Retina (tissue), 1 donor: ENCODE data around the gene KRCC1.
"Not testable (repeated sequence)": the region's sequence is repeated elsewhere in the genome, so short reads cannot be mapped to it uniquely, and the experiment has no call there.

Source experiments
- DNase-seq: peaks from one replicate; pipeline ENCODE4 v3.0.0-alpha.2; 2016

The KRCC1 gene

DNA sequence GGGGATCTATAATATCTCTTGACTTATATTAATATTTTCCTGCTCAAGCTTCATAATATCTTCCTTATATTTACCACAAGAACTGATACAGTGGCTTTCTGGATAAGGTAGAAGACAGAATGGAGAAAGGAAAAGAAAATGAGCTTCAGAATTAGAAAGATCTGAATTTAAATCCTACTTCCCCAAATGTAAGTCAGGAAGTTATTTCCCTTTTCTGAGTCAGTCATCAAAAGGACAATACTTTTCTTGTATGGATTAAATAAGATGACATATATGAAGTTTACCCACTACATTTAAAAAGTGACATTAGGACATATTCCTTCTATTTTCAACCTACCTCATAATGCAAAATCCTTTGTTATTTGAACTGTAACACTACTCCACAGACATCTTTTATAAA is 19.0 kb downstream of the KRCC1 start:
- no peak for DNase-seq

DNA sequence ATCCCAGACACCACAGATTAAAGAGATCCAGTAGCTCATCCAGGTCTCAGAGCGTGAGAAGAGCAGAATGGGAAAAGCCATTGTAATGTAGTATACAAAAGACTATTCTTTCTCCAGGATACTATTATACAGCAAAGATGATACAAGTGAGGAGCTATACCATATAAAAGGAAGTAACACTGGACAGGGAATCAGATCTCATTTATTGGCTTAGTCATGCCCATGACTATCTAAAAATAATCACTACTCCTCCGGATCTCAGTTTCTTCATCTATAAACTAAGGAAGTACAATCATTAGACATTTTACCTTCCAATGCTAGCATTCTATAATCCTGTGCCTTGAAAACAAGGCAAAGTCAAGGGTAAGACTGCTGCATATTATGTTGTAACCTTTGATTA is 19.4 kb downstream of the KRCC1 start:
- DNase-seq, result no peak

DNA sequence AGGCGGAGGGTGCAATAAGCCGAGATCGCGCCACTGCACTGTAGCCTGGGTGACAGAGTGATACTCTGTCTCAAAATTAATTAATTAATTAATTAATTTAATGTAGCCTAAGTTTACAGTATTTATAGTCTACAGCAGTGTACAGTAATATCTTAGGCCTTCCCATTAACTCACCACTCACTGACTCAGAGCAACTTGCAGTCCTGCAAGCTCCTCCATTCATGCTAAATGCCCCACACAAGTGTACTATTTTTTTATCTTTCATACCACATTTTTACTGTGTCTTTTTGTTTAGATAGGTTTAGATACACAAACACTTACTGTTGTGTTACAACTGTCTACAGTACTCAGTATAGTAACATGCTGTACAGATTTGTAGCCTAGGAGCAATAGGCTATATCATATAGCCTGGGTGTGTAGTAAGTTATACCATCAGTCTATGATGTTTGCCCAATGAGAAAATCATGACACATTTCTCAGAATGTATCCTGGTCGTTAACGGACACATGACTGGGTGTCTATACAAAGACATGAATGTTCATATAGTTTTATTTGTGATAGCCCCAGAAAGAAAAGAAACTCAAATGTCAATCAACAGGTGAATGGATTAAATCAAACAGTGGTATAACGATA is 23.4 kb downstream of the KRCC1 start:
- DNase-seq, result no peak

DNA sequence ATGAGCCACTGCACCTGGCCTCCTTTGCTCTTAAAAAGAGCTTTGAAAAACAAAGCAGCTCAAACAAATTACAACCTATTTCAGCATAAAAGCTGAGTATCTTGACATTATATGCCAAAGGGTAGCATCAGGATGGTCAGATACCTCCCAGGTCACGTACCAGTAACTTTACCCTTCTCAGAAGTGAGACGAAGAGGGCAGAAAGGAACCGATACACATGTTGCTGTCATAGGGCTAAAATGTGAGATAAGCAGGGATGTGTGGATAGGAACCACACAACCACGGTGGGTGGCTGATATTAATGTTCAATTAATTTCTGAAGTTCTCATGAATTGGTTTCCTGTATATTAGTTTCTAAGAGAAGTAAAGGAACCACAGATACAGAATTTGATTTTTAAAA is 26.7 kb downstream of the KRCC1 start:
- DNase-seq, result no peak

DNA sequence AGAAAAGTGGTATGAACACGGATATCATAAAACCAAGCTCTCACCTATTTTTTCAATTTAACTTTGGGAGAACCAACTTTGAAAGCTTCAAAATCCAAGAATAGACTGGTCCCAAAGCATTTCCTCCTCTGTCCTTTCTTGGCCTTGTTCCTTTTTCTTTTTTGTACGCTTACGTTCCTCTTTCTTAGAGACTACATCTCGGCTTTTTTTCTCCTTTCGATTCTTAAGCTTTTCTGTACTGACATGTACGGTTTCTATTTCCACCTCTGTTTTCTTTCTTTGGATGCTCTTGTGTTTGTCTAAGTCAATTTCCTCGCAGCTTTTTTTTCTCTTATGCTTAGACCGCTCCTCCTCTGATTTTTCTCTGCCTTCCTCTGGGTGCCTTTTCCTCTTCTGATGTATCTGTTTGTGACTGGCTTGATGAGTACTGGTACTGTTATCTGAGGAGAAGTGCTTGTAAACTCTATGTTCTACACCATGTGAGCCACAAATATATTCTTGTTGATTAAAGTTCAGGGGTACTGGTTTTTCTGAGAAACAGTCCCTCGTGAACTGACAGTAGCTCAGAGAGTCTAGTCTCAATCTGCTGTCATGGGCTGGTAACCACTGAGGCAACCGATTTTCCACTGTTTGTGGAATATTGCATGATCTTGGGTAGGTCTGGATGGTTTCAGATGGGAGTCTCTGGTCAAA is 27.7 kb downstream of the KRCC1 start:
- DNase-seq, result no peak

DNA sequence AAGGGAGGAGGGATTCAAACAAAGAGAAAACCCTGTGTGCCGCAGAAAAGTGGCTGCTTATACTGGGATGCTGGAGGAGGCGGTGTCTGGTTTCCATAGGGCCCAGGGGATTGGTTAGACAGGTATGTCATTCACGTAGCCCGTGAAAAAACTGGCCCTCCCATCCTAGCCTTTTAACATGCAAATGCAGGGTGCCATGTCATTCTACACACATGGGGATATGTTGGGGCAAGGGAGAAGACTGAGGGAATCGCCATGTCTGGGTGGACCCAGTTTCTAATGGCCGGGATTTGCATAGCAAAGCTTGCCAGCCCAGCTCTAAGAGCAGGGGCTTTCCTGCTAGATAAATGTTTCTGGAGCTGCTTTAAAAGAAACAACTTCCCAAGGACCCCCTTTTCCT is 31.1 kb downstream of the KRCC1 start:
- DNase-seq, result no peak

DNA sequence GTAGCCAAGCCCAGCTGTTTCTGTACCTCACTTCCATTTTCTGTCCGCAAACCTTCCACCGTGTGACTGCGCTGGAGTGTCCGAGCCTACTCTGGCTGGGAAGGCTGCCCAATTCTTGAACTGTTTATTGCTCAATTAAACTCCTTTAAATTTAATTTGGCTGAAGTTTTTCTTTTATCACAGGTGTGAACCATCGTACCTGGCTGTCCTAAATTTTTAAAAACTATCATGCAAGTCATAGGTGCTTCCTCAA is 33.0 kb downstream of the KRCC1 start:
- no peak for DNase-seq

DNA sequence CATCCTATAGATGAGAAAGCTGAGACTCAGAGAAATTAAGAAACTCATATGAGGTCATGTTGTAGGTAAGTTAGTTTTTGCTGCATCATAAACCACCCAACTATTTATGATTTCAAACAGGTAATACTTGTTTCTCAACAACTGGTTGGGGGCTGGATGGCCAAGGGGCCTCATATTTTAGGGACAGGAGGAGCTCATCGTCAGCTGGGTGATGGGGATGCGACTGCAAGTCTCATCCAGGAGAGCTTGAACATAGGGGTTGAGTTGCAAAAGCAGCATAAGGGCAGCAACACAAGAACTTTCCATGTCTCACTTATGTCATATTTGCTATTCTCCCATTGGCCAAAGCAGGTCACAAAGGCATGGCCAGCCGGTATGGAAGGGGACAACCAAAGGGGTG is 35.6 kb downstream of the KRCC1 start:
- DNase-seq, result no peak

DNA sequence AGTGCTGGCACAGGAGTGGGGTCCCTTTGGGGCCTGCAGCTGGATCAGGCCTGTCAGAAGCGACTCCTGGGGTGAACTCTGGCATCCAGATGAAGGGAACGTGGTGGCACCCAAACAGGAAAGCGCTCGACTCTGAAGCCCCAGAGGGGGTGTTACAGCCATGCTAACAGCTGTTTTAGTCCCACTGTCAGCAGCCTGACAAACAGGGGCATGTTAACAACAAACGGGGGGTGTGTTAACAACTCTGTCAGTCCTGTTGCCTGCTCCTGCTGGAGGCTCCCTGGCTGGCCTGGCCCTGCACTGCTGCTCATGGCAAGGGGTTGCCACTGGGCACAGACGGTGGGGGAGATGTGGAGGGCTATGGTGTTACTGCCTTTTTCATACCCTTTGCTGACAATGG is 36.7 kb downstream of the KRCC1 start:
- DNase-seq, result no peak

DNA sequence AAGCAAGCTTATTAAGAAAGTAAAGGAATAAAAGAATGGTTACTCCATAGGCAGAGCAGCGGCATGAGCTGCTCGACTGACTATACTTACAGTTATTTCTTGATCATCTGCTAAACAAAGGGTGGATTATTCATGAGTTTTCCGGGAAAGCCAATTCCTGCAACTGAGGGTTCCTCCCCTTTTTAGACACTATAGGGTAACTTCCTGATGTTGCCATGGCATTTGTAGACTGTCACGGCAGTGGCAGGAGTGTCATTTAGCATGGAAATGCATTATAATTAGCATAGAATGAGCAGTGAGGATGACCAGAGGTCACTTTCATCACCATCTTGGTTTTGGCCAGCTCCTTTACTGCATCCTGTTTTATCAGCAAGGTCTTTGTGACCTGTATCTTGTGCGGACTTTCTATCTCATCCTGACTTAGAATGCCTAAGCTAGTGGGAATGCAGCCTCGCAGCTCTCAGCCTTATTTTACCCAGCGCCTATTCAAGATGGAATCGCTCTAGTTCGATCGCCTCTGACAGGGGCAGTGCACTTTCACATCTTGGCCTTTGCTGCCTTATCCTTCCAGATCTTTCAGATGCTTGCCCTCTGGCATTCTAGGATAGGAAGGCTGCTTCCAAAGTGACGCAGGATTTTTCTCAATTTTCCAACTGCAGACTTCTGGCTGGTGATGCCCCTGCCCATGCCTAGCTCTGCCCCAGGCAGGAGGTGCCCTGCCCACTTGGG is 37.3 kb downstream of the KRCC1 start:
- not testable (repeated sequence) for DNase-seq

DNA sequence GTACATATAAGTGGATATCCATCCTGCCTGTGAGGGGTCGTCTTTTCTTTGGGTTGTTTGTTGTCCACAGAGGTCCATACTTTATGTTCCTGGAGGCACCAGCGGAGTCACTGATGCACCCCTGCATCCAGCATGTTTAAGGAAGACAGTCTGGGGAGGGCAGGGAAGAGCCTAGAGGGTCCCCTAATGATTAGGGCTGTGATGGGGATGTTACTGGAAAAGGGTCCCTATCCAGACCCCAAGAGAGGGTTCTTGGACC is 37.9 kb downstream of the KRCC1 start:
- DNase-seq, result not testable (repeated sequence)

DNA sequence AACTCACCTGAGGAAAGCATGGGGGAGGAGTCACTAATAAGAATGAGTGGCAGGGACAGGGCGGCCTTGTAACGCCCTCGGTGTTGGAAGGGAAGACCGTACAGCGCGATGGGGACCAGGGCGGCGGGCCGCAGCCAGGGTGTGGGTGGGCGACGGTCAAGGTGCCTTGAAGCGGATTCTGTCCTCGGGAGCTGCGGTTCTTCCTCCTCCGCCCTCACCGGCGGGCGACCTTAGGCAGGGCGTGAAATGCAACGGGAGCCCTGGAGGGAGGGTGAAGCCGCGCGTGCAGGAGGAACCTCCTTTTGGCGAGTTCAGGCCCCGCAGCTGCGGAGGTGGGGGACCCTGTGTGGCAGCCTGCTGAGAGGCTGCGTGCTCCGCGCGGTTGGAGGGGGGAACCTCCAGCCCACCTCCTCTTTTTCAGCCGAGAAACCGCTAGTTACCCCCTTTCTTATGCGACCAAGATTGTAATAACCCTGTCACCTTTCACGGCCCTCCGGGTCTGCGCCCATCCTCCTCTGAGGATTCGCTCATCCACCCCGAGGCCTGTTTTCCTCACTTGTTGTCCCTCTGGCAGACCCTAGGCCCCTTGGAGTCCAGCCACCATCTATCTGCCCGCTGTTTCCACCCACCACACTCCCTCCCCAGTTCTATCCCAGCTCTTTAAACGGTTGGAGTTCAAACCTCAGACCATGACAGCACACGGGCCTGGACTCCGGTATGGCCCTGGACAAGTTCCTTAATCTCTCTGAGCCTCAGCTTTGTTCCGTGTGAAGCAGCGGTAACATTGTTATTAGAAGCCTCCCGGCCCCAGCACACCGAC is 38.4 kb downstream of the KRCC1 start:
- no peak for DNase-seq

DNA sequence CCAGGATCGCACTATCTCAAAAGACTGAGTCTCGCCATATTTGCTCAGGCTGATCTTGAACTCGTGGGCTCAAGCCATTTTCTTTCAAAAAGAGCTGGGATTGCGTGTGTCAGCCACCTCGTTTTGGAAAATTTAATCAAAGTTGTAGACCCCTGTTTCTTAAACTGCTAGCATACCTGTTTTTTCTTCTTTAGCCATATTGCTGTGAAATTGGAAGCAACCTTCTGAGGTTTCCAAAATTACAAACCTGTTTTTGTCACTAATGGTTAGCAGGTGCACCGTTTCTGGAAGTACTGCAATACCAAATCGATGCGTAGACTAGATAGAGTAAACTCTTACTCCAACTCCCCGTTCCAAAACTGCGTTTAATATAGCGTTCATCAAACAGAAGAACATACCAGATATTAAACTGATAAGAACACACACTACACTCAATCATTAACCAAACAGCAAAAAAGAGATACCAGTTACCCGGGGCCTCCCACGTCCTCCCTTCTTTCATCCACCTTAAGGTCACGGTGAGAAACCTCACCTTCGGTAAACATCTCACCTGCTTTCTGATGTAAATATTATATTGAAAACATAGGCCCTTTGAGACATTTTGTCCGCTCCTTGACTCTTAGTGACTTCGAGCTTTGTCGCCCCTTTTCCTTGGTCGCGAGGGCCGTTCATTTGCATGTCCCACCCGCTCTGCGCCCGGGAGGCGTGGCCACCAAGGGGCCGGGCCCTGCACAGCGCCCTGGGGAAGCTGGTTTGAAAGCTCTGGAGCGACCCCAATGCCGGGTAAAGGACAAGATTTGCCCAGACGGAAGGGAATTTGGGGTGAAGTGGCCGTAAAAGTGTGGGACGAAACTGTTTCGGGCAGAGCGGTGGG is 39.3 kb downstream of the KRCC1 start, which contains the start of gene RNU2-63P:
TSS of gene RNU2-63P (minus strand) at position 462 of the 874 bp plus-strand sequence.
- DNase-seq, result peak; percentile 96

DNA sequence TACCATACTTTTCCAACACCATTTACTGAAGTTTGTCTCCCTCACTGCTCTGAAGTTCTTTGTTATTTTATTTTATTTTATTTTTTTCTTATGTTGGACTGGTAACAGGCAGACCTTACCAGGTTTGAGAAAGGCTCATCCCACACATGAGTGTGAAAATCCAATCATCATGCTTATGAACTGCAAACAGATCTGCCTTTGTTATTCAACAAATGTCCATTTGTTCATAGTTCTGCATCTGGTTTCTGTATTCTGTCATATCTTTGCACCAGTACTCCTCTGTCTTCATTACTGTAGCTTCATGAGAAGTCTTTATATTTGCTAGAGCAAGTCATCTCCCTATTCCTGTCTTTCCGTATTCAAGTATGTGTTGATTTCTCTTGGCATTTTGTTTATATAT is 44.6 kb downstream of the KRCC1 start:
- no peak for DNase-seq

DNA sequence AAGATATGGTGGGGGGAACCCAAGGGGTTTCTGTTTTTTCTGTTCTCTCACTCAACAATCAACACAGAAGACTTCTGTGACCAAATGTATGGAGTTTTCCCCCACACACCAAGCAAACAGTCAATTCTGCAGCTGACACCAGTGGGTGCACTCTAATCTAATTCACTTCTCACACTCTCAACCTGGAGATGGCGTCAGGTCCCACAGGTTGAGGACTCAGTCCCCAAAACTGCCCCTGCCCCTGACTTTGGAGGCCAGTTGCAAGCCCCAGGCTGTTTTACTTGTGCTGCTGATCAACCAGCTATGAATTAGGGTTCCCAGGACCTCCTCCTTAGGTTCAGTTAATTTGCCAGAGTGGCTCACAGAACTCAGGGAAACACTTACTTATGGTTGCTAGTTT is 45.4 kb downstream of the KRCC1 start:
- DNase-seq, result no peak

DNA sequence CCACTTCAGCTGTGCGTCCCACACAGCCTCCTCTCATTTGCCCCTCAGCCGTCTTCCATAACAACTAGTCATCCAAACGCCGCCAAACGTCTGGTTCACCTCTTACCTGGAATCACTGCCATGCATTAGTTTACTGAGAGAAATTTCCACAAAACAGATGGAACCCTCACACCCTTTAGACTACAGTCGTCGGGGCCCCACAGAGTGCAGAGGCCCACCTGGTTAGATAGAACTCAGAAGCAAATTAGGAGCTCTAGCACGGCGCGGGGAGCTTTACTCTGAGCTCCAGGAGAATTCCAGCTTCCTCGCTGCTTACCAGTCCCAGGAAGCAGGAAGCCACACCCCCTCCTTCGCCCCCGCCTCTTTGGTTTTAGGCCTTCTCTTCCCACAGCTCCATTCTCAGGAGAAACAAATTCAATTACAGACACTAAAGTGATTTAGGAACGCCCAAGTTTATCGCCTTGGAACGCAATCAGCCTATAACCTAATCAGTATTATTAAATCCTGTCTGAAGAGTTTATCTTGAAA is 48.6 kb downstream of the KRCC1 start:
- DNase-seq, result no peak

DNA sequence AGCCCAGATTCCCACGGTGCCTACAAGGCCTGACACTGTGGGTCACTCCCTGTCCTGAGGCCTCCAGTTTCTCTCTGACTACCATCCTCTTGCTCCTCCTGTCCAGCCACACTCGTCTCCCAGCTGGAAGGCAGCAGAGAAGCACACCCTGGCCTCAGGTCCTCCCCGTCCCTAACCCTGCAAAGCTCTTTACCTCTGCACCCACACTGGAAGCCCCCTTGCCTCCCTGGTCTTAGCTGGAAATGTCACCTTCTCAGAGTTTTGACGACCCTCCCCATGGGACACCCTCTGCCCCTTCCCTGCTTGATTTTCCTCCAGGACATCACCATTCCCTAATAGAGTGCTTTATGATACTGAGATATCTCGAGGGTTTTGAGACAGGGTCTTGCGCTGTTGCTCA is 49.8 kb downstream of the KRCC1 start:
- no peak for DNase-seq

DNA sequence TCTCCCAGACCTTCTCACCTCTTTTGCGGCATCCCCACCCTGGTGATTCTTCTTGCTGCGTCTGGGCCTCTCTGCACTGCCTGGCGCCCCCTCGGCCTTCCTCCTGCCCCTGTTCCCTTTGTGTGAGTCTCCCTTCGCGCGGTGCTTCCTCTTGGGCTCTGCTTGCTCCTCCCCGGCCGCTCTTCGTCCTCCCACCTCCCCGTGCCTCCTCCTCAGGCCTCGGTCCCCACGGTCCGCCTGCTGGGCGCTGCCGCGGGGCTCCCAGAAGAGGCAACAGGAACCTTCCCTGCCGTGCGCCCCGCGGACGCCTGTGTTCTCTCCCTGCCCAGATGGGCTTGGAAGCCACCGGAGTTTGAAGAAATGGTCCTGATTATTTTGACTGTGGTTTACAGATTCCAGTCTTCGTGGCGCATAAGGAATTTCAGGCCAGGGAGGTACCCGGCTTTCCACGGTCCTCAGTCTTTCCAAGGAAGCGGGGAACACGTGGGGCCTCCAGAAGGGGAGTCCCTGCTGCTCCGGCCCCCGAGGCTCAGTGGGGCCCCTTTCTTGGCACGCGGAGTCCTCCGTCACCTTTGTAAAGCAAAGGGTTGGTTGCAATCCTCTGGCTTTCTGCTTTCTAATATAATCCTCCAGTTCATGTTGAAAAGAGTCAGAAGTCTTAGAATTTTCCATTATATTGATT is 52.4 kb downstream of the KRCC1 start:
- peak; percentile 62 for DNase-seq

DNA sequence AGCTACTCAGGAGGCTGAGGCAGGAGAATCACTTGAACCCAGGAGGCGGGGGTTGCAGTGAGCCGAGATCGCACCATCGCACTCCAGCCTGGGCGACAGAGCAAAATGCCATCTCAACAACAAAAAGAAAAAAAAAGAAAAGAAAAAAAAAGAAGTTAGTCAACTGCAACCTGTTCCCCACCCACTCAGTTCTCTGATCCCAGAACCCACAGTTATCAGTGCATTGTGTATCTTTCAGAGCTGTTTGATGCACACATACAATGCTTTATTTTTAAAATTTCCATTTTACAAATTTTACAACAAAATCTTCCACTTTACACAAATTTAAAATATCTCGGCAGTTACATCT is 53.2 kb downstream of the KRCC1 start:
- DNase-seq, result no peak

DNA sequence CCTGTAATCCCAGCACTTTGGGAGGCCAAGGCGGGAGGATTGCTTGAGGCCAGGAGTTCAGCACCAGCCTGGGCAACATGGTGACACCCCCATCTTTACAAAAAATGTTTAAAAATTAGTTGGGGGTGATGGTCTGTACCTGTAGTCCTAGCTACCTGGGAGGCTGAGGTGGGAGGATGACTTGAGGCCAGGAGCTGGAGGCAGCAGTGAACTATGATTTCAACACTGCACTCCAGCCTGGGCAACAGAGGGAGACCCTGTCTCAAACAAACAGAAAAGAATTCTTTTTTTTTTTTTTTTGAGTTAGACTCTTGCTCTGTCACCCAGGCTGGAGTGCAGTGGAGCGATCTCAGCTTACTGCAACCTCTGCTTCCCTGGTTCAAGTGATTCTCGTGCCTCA is 55.1 kb downstream of the KRCC1 start:
- not testable (repeated sequence) for DNase-seq

DNA sequence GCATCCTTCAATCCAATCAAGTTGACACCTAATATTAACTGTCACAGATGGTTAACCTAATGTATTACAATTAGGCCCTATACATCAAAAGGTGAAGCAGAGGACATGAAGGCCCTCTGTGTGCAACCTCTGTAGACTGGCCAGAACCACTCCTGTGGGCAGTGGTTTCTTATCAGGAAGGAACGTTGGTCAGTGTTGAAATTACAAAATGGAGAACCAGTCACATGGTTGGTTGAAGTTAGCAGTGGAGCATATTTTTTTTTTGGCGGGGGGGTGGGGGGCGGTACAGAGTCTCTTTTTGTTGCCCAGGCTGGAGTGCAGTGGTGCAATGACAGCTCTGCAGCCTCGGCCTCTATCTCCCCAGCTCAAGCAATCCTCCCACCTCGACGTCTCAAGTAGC is 59.0 kb downstream of the KRCC1 start:
- DNase-seq, result no peak

DNA sequence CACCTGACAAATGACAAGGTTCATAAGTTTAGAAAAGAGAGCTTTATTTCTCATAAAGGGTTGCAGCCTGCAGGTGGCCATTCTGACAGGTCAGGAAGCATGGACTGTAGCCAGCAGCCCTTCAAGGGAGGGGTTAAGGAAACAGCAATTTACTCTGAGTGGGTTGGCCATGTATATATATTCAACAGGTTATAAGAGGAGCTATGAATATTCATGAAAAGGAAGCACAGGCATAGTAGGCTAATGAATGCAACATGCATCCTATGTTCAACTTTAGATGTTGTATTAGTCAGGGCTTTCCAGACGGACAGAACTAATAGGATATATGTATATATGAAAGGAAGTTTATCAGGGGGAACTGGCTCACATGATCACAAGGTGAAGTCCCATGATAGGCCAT is 59.8 kb downstream of the KRCC1 start:
- DNase-seq, result no peak
